GM13976 (cell line): ENCODE data around the gene TMEM252.

ENCODE experiments used
- DNase-seq: peaks from one replicate; pipeline ENCODE4 v3.0.0; 2012; ENCODE audit warnings: low spot score
- CTCF ChIP-seq: IDR thresholded peaks from 2 replicates; pipeline ENCODE4 v1.5.1; 2012; ENCODE audit warnings: borderline replicate concordance, mild to moderate bottlenecking; ENCODE audit not compliant: insufficient read depth; ENCODE audit errors: extremely low read depth, missing control alignments, control extremely low read depth
- in situ Hi-C: fragments of 300-500 bp; cut with MboI; formaldehyde crosslinking; loops from one replicate; pipeline ENCODE4 v1.12.0; 2022; ENCODE audit warnings: low sequenced_read_pairs, mixed read lengths, inconsistent platforms; ENCODE audit not compliant: unreplicated experiment

Gene TMEM252

GRCh38 chr9:68513981-68514380 is 26.7 kb downstream of the TMEM252 start:
- no peak for TF ChIP-seq CTCF
- no peak for DNase-seq
- in situ Hi-C loops, result no loop called here

GRCh38 chr9:68513385-68513784 is 27.3 kb downstream of the TMEM252 start:
- TF ChIP-seq CTCF, result no peak
- in situ Hi-C loops, result no loop called here

GRCh38 chr9:68509689-68510088 is 31.0 kb downstream of the TMEM252 start:
- DNase-seq, result no peak
- in situ Hi-C loops, result no loop called here
- TF ChIP-seq CTCF, result no peak

More at GRCh38 chr9:68513385-68513784, 27.3 kb downstream of the TMEM252 start:
- no peak for DNase-seq

GRCh38 chr9:68508547-68508946 is 32.1 kb downstream of the TMEM252 start:
- in situ Hi-C loops, result no loop called here
- no peak for DNase-seq
- TF ChIP-seq CTCF, result no peak

GRCh38 chr9:68507806-68508145 is 32.9 kb downstream of the TMEM252 start:
- no peak for TF ChIP-seq CTCF
- in situ Hi-C loops, result no loop called here
- DNase-seq, result no peak

GRCh38 chr9:68507130-68507805 is 33.4 kb downstream of the TMEM252 start:
- DNase-seq, result peak; percentile 35
- in situ Hi-C loops, result no loop called here
- no peak for TF ChIP-seq CTCF
